Fibroblast of the conjunctiva (primary cell): ENCODE measurements around the gene ZSCAN20.
A peak's percentile ranks its signal among the peaks of the same experiment; 100 is the strongest.

Experiments
- DNase-seq: peaks from one replicate; pipeline ENCODE4 v3.0.0-alpha.2; 2010; ENCODE audit warnings: low read depth

The ZSCAN20 gene

GRCh38 chr1:33443705-33444180 lies 28.7 kb upstream of the ZSCAN20 start:
- no peak for DNase-seq

GRCh38 chr1:33445108-33445507 lies 27.3 kb upstream of the ZSCAN20 start:
- DNase-seq = no peak

GRCh38 chr1:33446590-33446989 lies 25.9 kb upstream of the ZSCAN20 start:
- no peak for DNase-seq

GRCh38 chr1:33454646-33455282 lies 17.7 kb upstream of the ZSCAN20 start:
- no peak for DNase-seq

- peak; percentile 76 for DNase-seq
These were observed 16.6 kb upstream of the ZSCAN20 start for GRCh38 chr1:33455539-33456501.

GRCh38 chr1:33456502-33456886 lies 16.0 kb upstream of the ZSCAN20 start:
- DNase-seq = no peak

GRCh38 chr1:33459691-33460090 lies 12.8 kb upstream of the ZSCAN20 start:
- DNase-seq = no peak

- no peak for DNase-seq
These were observed 12.3 kb upstream of the ZSCAN20 start for GRCh38 chr1:33460144-33460543.

GRCh38 chr1:33460947-33461629 lies 11.4 kb upstream of the ZSCAN20 start:
- DNase-seq = no peak

GRCh38 chr1:33462405-33463164 lies 9.9 kb upstream of the ZSCAN20 start:
- DNase-seq = no peak

GRCh38 chr1:33464552-33464951 lies 7.9 kb upstream of the ZSCAN20 start:
- DNase-seq = no peak

GRCh38 chr1:33465316-33465715 lies 7.1 kb upstream of the ZSCAN20 start:
- no peak for DNase-seq

GRCh38 chr1:33466159-33466558 lies 6.3 kb upstream of the ZSCAN20 start:
- no peak for DNase-seq

- no peak for DNase-seq
These were observed 4.4 kb upstream of the ZSCAN20 start for GRCh38 chr1:33468011-33468410.

GRCh38 chr1:33468531-33468930 lies 3.9 kb upstream of the ZSCAN20 start:
- no peak for DNase-seq

- no peak for DNase-seq
These were observed 3.5 kb upstream of the ZSCAN20 start for GRCh38 chr1:33468967-33469366.

- no peak for DNase-seq
These were observed 2.8 kb upstream of the ZSCAN20 start for GRCh38 chr1:33469691-33470090.

- peak; percentile 69 for DNase-seq
These were observed 1.9 kb upstream of the ZSCAN20 start for GRCh38 chr1:33470495-33471012.

GRCh38 chr1:33471416-33471815 lies 1.0 kb upstream of the ZSCAN20 start:
- DNase-seq = no peak

GRCh38 chr1:33473900-33474299 lies 1.5 kb downstream of the ZSCAN20 start:
- DNase-seq = no peak

- no peak for DNase-seq
These were observed 5.0 kb downstream of the ZSCAN20 start for GRCh38 chr1:33477451-33477850.

- DNase-seq = no peak
These were observed 10.0 kb downstream of the ZSCAN20 start for GRCh38 chr1:33482412-33482811.
